ENCODE measurements around the gene MAD1L1.

GRCh38 chr7:2282185-2282751 lies 49.5 kb upstream of the MAD1L1 start:
- TF ChIP-seq, protein P1, sequence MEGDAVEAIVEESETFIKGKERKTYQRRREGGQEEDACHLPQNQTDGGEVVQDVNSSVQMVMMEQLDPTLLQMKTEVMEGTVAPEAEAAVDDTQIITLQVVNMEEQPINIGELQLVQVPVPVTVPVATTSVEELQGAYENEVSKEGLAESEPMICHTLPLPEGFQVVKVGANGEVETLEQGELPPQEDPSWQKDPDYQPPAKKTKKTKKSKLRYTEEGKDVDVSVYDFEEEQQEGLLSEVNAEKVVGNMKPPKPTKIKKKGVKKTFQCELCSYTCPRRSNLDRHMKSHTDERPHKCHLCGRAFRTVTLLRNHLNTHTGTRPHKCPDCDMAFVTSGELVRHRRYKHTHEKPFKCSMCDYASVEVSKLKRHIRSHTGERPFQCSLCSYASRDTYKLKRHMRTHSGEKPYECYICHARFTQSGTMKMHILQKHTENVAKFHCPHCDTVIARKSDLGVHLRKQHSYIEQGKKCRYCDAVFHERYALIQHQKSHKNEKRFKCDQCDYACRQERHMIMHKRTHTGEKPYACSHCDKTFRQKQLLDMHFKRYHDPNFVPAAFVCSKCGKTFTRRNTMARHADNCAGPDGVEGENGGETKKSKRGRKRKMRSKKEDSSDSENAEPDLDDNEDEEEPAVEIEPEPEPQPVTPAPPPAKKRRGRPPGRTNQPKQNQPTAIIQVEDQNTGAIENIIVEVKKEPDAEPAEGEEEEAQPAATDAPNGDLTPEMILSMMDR (IDR thresholded peaks at IDR 0.05), result no peak
- no peak for TF ChIP-seq POLR2A (IDR thresholded peaks at IDR 0.05)
